ENCODE results near the gene HDLBP.

DNA sequence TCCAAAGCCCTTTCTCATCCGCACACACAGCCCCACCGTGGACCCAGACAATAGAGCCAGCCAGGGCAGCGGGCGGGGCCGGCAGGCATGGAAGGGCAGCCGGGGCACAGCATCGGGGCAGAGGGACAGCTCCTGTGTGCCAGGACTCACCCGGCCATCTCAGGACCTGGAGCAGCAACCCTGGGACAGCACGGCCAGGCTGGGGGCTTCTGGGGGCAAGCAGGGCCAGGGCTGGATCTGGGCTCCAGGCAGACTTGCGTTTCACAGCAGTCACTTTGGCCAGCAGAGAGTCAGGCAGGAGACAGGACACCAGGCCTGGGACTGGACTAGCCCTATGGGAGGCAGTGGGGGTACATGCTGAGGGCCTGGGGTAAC, 111.5 kb downstream of the HDLBP start:
- TF ChIP-seq POLR2A (IDR thresholded peaks at IDR 0.05): no peak
- TF ChIP-seq, protein P1, sequence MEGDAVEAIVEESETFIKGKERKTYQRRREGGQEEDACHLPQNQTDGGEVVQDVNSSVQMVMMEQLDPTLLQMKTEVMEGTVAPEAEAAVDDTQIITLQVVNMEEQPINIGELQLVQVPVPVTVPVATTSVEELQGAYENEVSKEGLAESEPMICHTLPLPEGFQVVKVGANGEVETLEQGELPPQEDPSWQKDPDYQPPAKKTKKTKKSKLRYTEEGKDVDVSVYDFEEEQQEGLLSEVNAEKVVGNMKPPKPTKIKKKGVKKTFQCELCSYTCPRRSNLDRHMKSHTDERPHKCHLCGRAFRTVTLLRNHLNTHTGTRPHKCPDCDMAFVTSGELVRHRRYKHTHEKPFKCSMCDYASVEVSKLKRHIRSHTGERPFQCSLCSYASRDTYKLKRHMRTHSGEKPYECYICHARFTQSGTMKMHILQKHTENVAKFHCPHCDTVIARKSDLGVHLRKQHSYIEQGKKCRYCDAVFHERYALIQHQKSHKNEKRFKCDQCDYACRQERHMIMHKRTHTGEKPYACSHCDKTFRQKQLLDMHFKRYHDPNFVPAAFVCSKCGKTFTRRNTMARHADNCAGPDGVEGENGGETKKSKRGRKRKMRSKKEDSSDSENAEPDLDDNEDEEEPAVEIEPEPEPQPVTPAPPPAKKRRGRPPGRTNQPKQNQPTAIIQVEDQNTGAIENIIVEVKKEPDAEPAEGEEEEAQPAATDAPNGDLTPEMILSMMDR (IDR thresholded peaks at IDR 0.05): no peak
